Astrocyte of the spinal cord (primary cell): ENCODE data around the gene SLC35F4.

Experiments used
- DNase-seq: peaks from one replicate; pipeline ENCODE4 v3.0.0; 2011; ENCODE audit warnings: low read depth, low spot score
- H3K4me3 ChIP-seq: 2 replicates; pipeline ENCODE4 v1.5.1; 2011; ENCODE audit warnings: low read depth, mild to moderate bottlenecking, low read length, moderate library complexity
- CTCF ChIP-seq: IDR thresholded peaks from 2 replicates; pipeline ENCODE4 v1.5.1; 2012; ENCODE audit warnings: low read depth, mild to moderate bottlenecking, low read length, inconsistent platforms
- in situ Hi-C: cut with HindIII; loops from 2 replicates; pipeline ENCODE4 v1.10.0; 2017; ENCODE audit warnings: low sequenced_read_pairs

SLC35F4 gene

DNA sequence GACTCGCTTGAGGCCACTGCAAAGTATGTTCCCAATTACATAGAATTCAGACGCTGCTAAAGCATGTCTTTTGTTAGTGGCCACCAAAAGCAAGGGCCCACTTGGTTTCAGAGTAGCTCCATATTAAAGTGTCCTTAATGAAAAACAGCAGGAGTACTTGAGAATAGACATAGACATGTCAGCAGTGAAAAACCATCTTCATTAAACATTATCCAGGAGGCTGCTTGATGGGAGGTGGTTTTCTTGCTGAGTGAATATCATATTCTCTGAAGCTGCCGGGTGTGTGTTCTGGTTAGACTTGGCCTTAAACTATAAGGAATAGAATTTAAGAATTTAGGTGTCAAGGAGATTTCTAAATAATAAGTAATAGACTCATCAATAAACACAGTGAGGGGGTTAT lies 292.7 kb downstream of the SLC35F4 start:
- in situ Hi-C loops: no loop called here
- H3K4me3 ChIP-seq: no peak overlapping the region
- no peak for DNase-seq
- no peak for TF ChIP-seq CTCF

GRCh38 chr14:57568554-57568953 lies 297.3 kb downstream of the SLC35F4 start:
- TF ChIP-seq CTCF: no peak
- no peak for DNase-seq
- H3K4me3 ChIP-seq: no peak overlapping the region
- in situ Hi-C loops: no loop called here

DNA sequence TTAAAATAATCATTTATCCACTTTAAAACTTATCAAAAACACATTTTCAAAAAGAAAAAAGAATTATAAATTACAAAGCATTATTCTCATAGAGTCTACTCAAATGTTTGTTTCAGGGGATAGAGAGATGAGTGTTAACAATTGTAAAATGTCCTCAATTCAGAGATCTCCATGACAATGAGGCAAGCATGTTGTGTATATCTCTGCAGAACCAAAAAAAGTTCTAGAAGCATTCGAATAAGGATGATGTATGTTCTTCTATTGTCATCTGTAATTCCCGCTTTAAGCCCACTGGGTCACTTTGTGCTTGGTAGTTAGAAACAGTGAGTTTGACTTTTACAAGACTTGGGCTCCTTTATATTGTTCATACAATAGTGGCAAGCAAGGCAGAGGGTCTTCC lies 298.7 kb downstream of the SLC35F4 start:
- H3K4me3 ChIP-seq: no peak overlapping the region
- TF ChIP-seq CTCF: no peak
- in situ Hi-C loops: no loop called here
- DNase-seq: no peak

DNA sequence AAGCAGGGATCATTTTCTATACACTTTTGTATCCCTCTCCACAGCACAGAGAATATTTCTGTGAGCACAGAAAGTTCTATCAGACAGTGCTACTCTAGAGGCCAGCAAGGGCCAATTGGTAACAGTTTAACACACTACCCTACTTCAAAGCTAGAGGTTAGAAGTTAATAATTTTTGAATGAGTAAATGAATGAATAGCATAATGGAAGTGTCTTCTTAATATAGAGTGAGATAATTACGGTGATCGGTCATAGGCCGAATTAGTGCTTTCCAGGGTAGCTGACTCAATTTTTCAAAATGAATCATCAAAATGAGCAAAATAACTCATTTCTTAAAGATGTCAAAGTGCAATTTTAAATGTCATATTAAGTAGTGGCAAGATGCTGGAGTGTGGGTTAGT lies 305.2 kb downstream of the SLC35F4 start:
- no peak for TF ChIP-seq CTCF
- in situ Hi-C loops: no loop called here

DNA sequence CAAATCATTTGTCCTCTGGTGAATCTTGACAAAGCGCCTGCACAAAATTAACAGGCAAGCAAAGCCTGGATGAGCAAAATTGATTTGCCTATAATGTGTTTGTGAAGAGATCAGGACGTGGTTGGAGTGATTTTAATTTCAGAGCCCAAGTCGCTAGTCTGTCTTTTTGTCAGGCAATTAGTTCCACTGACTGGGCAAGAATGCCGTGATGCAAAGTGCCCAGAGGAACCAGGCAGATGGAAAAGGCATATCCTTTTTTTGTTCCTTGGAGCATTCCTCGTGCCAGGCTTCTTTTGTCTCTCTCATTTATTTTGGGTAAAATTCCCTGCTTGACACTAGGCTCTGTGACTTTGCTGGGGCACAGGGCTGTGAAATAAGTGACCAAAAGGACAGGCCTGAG lies 306.3 kb downstream of the SLC35F4 start:
- no peak overlapping the region for H3K4me3 ChIP-seq
- no peak for DNase-seq
- TF ChIP-seq CTCF: no peak
- in situ Hi-C loops: no loop called here

More for the DNA sequence above, 305.2 kb downstream of the SLC35F4 start:
- no peak for DNase-seq
- H3K4me3 ChIP-seq: no peak overlapping the region

DNA sequence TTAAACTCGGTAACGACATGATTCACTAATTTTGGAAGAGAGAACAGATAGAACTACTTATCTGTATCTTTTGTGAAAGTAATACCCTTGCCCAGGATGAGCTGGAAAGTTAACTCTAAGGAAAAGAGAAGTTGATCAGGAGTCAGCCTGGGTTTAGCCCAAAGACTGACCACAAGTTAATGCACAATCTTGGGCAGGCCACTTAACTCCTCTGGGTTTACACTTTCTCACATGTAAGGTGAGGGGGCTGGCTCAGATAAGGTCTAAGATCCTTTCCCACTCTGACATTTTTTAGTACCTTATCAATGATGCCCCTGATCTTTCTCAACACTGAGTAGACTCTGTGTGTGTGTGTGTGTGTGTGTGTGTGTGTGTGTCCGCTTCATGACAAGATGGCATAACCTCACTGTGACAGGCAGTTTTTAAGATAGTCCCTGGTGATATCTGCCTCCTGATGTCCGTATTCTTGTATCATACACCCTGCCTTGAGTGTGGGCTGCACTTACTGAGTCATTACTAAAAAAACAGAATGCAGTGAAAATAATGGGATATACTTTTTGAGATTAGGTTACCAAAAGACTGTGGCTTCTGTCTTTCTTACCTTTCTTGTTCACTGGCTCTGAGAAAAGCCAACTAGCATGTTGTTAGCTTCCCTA lies 316.0 kb downstream of the SLC35F4 start:
- in situ Hi-C loops: no loop called here
- no peak overlapping the region for H3K4me3 ChIP-seq
- no peak for TF ChIP-seq CTCF
- DNase-seq: no peak

DNA sequence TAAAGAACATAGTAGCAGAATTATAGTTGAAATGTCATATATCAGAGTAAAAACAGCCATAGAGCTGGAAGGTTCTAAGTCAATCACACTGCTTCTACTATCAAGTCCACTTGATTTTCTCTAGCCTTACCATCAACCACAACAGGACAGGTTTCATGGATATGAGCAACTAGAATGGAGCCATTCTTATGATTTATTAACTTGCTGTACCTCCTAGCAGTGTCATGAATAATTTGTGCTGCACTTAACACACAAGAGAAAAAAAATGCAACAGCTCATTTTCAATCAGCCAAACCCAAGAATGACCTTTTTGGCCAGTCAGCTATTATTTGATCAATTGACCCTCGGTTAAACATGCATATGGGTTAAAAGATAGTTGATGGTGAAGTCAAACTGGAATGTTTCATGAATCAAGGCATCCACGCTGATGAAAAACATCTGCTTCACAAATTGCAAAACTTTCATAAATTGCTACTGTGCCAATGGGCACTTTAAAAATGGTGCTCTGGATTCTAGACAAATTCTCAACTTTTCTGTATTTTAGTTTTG lies 316.8 kb downstream of the SLC35F4 start:
- no peak overlapping the region for H3K4me3 ChIP-seq
- in situ Hi-C loops: no loop called here
- no peak for DNase-seq
- no peak for TF ChIP-seq CTCF
